Activated CD4-positive, alpha-beta T cell treated with anti-CD3 and anti-CD28 coated beads, Interleukin-2, amount 50 U/mL, for 24 hours (primary cell): ENCODE measurements around the gene ADORA1.

Source experiments
- DNase-seq, 2 donors: peaks; one replicate each; pipeline ENCODE4 v3.0.0-alpha.2; 2020; ENCODE audit warnings: low read depth in 1 of 2, low spot score in 1 of 2

ADORA1 gene

GRCh38 chr1:203093754-203094410 is 33.6 kb upstream of the ADORA1 start:
- DNase-seq, result no peak

- no peak for DNase-seq
Measured at GRCh38 chr1:203095061-203095690, 32.4 kb upstream of the ADORA1 start.

GRCh38 chr1:203096566-203096965 is 31.0 kb upstream of the ADORA1 start:
- DNase-seq, result no peak

- no peak for DNase-seq
Measured at GRCh38 chr1:203097001-203097400, 30.5 kb upstream of the ADORA1 start.

- no peak for DNase-seq
Measured at GRCh38 chr1:203098445-203098844, 29.1 kb upstream of the ADORA1 start.

- DNase-seq, result no peak
Measured at GRCh38 chr1:203098914-203099520, 28.5 kb upstream of the ADORA1 start.

- DNase-seq, result no peak
Measured at GRCh38 chr1:203099805-203100515, 27.6 kb upstream of the ADORA1 start.

GRCh38 chr1:203100516-203100869 is 27.0 kb upstream of the ADORA1 start:
- DNase-seq, result no peak

GRCh38 chr1:203101813-203102634 is 25.5 kb upstream of the ADORA1 start:
- no peak for DNase-seq

- no peak for DNase-seq
Measured at GRCh38 chr1:203103216-203103615, 24.3 kb upstream of the ADORA1 start.

GRCh38 chr1:203103829-203104495 is 23.6 kb upstream of the ADORA1 start:
- no peak for DNase-seq

GRCh38 chr1:203104789-203105390 is 22.6 kb upstream of the ADORA1 start:
- DNase-seq, result no peak

- DNase-seq, result no peak
Measured at GRCh38 chr1:203112475-203112874, 15.1 kb upstream of the ADORA1 start.

GRCh38 chr1:203113308-203113707 is 14.2 kb upstream of the ADORA1 start:
- no peak for DNase-seq

- DNase-seq, result no peak
Measured at GRCh38 chr1:203114202-203114601, 13.3 kb upstream of the ADORA1 start.

- DNase-seq, result no peak
Measured at GRCh38 chr1:203116091-203116820, 11.3 kb upstream of the ADORA1 start.

GRCh38 chr1:203117611-203118575 is 9.6 kb upstream of the ADORA1 start:
- no peak for DNase-seq
